Measurements from ENCODE around the gene CACNG6.

Gene CACNG6

DNA sequence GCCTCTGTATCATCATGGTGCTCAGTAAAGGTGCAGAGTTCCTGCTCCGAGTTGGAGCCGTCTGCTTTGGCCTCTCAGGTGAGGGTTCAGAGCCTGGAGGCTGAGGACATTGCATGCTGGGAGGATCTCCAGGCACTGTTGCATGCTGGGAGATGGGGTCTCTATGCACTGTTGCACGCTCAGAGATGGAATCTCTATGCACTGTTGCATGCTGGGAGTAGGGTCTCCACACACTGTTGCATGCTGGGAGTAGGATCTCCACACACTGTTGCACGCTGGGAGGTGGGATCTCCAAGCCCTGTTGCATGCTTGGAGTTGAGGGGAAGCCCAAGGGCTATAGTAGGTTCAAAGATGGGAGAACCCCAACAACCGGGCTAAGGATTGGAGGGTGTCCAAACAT lies 8.3 kb downstream of the CACNG6 start:
- Histone ChIP-seq H3K9ac (ENCODE audit: low read depth in 1 of 2, low read length in 2 of 2) (no peak overlapping the region), H3K4me3 (ENCODE audit: low read depth in 1 of 2, low read length in 2 of 2) (no peak overlapping the region), H3K9me3 (ENCODE audit: control insufficient read depth in 1 of 2, low read length in 2 of 2) (no peaks in the 10 kb centered on the region), H3K36me3 (ENCODE audit: control insufficient read depth in 1 of 2, insufficient read depth in 2 of 2, low read length in 2 of 2) (no peaks in the 10 kb centered on the region), H3K4me1 (ENCODE audit: control insufficient read depth in 1 of 2, insufficient read depth in 2 of 2, low read length in 2 of 2) (no peaks in the 10 kb centered on the region), H3K27me3 (ENCODE audit: control insufficient read depth in 1 of 2, insufficient read depth in 2 of 2, low read length in 2 of 2) (peaks cover 0 to 2% of the 10 kb centered on the region in 2 donors), H3K27ac (ENCODE audit: low read depth, low read length) (no peak overlapping the region)

DNA sequence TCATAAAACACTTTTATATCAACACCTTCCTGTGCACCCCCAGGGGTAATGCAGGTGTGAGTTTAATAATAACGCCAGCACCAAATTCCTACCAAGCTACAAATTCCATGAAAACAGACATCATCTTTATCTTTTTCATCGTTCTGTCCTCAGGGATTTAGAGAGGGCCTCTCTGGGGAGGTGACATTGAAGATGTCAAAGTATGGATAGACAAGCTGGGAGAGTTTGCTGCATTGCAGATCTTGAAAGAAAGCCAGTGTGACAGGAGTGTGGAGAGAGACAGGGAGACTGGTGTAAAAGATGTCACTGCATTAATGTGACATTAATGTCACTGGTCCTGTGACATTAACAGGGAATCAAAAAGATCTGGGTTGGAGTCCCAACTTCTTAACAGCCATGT lies 10.1 kb downstream of the CACNG6 start:
- Histone ChIP-seq H3K36me3 (ENCODE audit: control insufficient read depth in 1 of 2, insufficient read depth in 2 of 2, low read length in 2 of 2) (no peaks in the 10 kb centered on the region), H3K27me3 (ENCODE audit: control insufficient read depth in 1 of 2, insufficient read depth in 2 of 2, low read length in 2 of 2) (no peaks in the 10 kb centered on the region), H3K9me3 (ENCODE audit: control insufficient read depth in 1 of 2, low read length in 2 of 2) (no peaks in the 10 kb centered on the region), H3K9ac (ENCODE audit: low read depth in 1 of 2, low read length in 2 of 2) (no peak overlapping the region), H3K4me1 (ENCODE audit: control insufficient read depth in 1 of 2, insufficient read depth in 2 of 2, low read length in 2 of 2) (no peaks in the 10 kb centered on the region), H3K4me3 (ENCODE audit: low read depth in 1 of 2, low read length in 2 of 2) (no peak overlapping the region), H3K27ac (ENCODE audit: low read depth, low read length) (no peak overlapping the region)

DNA sequence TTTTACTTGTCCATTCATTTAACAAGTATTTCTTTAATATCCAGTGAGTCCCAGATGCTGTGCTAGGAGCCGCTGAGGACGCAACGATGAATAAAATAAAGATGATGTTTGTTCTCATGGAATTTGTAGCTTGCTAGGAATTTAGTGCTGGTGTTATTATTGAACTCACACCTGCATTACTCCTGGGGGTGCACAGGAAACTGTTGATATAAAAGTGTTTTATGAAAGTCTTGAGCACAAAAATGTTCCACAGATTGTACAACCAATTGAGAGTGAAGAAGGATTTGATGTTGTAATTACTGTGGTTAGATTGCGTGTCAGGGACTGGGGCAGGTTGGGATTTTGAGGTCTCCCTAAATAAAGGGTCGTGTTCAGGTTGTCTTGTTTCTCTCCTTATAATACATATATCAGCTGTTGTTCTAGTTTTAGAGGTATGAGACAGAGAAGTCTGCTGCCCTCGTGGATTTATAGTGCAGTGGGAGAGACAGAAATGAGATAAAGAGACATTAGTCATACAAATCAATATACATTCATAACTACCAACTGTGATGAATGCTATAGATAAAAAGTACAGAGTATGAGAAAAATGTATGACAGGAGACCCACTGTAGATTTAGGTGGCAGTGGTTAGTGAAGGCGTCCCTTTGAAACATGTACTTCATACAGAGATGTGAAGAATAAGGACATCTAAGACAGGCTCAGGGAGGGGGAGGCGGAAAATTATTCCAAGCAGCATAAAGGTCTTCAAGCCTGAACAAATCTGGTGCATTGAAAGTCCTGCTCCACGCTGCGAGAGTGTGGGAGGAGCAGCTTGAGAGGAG lies 11.3 kb downstream of the CACNG6 start:
- H3K9me3 ChIP-seq (ENCODE audit: control insufficient read depth in 1 of 2, low read length in 2 of 2): no peaks in the 10 kb centered on the region
- H3K9ac ChIP-seq (ENCODE audit: low read depth in 1 of 2, low read length in 2 of 2): no peak overlapping the region
- no peak overlapping the region for H3K4me3 ChIP-seq (ENCODE audit: low read depth in 1 of 2, low read length in 2 of 2)
- H3K36me3 ChIP-seq (ENCODE audit: control insufficient read depth in 1 of 2, insufficient read depth in 2 of 2, low read length in 2 of 2): no peaks in the 10 kb centered on the region
- H3K27ac ChIP-seq (ENCODE audit: low read depth, low read length): no peak overlapping the region
- no peaks in the 10 kb centered on the region for H3K27me3 ChIP-seq (ENCODE audit: control insufficient read depth in 1 of 2, insufficient read depth in 2 of 2, low read length in 2 of 2)
- no peaks in the 10 kb centered on the region for H3K4me1 ChIP-seq (ENCODE audit: control insufficient read depth in 1 of 2, insufficient read depth in 2 of 2, low read length in 2 of 2)

DNA sequence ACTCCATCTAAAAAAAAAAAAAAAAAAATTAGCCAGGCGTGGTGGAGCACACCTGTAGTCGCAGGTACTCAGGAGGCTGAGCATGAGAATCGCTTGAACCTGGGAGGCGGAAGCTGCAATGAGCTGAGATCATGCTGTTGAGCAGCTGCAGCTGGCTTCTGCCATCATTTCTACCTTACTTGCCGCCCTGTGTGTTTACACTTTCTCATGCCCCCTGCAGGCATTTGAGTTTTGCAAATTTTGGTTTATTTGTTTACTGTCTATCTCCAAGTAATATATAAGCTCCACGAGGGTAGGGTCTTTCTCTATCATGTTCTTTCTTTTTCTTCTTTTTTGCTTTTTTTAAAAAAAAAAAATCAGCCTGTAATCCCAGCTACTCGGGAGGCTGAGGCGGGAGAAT lies 18.0 kb downstream of the CACNG6 start:
- no peak overlapping the region for H3K27ac ChIP-seq (ENCODE audit: low read depth, low read length)
- no peaks in the 10 kb centered on the region for H3K9me3 ChIP-seq (ENCODE audit: control insufficient read depth in 1 of 2, low read length in 2 of 2)
- no peaks in the 10 kb centered on the region for H3K27me3 ChIP-seq (ENCODE audit: control insufficient read depth in 1 of 2, insufficient read depth in 2 of 2, low read length in 2 of 2)
- no peaks in the 10 kb centered on the region for H3K36me3 ChIP-seq (ENCODE audit: control insufficient read depth in 1 of 2, insufficient read depth in 2 of 2, low read length in 2 of 2)
- no peak overlapping the region for H3K9ac ChIP-seq (ENCODE audit: low read depth in 1 of 2, low read length in 2 of 2)
- H3K4me1 ChIP-seq (ENCODE audit: control insufficient read depth in 1 of 2, insufficient read depth in 2 of 2, low read length in 2 of 2): no peaks in the 10 kb centered on the region
- H3K4me3 ChIP-seq (ENCODE audit: low read depth in 1 of 2, low read length in 2 of 2): no peak overlapping the region

DNA sequence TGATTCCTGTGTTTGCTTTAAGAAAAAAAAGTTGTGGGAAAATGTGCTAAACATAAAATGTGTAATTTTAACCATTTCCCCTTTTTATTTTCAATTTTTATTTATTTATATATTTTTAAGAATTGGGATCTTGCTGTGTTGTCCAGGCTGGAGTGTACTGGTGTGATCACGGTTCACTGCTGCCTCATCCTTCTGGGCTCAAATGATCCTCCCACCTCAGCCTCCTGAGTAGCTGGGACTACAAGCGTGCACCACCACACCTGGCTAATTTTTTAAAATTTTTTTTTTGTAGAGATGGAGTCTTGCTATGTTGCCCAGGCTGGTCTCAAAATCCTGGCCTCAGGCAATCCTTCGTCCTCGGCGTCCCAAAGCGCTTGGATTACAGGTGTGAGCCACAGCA lies 19.0 kb downstream of the CACNG6 start:
- Histone ChIP-seq H3K4me1 (ENCODE audit: control insufficient read depth in 1 of 2, insufficient read depth in 2 of 2, low read length in 2 of 2) (no peaks in the 10 kb centered on the region), H3K36me3 (ENCODE audit: control insufficient read depth in 1 of 2, insufficient read depth in 2 of 2, low read length in 2 of 2) (no peaks in the 10 kb centered on the region), H3K27ac (ENCODE audit: low read depth, low read length) (no peak overlapping the region), H3K9me3 (ENCODE audit: control insufficient read depth in 1 of 2, low read length in 2 of 2) (no peaks in the 10 kb centered on the region), H3K4me3 (ENCODE audit: low read depth in 1 of 2, low read length in 2 of 2) (no peak overlapping the region), H3K27me3 (ENCODE audit: control insufficient read depth in 1 of 2, insufficient read depth in 2 of 2, low read length in 2 of 2) (no peaks in the 10 kb centered on the region), H3K9ac (ENCODE audit: low read depth in 1 of 2, low read length in 2 of 2) (no peak overlapping the region)

DNA sequence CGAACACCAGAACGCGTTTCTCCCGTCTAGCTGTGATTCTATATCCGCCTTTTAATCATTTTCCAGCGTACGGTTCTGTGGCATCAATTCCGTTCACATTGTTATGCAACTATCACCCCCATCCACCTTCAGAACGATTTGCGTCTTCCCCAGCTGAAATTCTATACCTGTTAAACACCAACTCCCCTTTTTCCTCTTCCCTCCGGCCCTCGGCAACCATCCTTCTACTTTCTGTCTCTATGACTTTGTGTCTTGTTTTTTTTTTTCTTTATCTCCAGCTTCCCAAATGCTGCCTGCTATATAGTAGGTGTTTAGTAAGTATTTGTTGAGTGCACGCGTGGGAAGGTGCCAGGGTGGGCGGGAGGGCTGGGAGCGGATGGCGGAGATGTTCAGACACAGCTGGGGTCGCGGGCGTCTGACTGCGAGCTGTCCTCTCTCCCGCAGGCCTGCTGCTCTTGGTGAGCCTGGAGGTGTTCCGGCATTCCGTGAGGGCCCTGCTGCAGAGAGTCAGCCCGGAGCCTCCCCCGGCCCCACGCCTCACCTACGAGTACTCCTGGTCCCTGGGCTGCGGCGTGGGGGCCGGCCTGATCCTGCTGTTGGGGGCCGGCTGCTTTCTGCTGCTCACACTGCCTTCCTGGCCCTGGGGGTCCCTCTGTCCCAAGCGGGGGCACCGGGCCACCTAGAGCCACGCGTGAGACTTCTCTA lies 20.2 kb downstream of the CACNG6 start:
- Histone ChIP-seq H3K4me3 (ENCODE audit: low read depth in 1 of 2, low read length in 2 of 2) (no peak overlapping the region), H3K9me3 (ENCODE audit: control insufficient read depth in 1 of 2, low read length in 2 of 2) (no peaks in the 10 kb centered on the region), H3K36me3 (ENCODE audit: control insufficient read depth in 1 of 2, insufficient read depth in 2 of 2, low read length in 2 of 2) (no peaks in the 10 kb centered on the region), H3K27me3 (ENCODE audit: control insufficient read depth in 1 of 2, insufficient read depth in 2 of 2, low read length in 2 of 2) (no peaks in the 10 kb centered on the region), H3K9ac (ENCODE audit: low read depth in 1 of 2, low read length in 2 of 2) (no peak overlapping the region), H3K4me1 (ENCODE audit: control insufficient read depth in 1 of 2, insufficient read depth in 2 of 2, low read length in 2 of 2) (no peaks in the 10 kb centered on the region), H3K27ac (ENCODE audit: low read depth, low read length) (no peak overlapping the region)

DNA sequence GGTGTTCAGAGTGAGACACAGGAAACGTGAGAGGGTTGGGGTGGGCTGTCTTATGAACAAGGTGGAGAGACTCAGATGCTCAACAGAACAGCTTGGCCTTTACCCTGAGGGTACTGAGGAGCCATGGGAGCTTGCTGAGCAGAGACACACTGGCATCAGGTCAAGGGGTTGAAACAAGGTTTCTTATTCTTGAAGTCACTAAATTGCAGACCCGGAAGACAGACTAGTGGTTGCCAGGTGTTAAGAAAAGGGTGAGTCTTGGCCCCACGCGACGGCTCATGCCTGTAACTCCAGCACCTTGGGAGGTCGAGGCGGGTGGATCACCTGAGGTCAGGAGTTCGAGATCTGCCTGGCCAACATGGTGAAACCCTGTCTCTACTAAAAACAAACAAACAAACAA lies 22.4 kb downstream of the CACNG6 start:
- no peak overlapping the region for H3K9ac ChIP-seq (ENCODE audit: low read depth in 1 of 2, low read length in 2 of 2)
- no peak overlapping the region for H3K4me3 ChIP-seq (ENCODE audit: low read depth in 1 of 2, low read length in 2 of 2)
- H3K9me3 ChIP-seq (ENCODE audit: control insufficient read depth in 1 of 2, low read length in 2 of 2): no peaks in the 10 kb centered on the region
- H3K27me3 ChIP-seq (ENCODE audit: control insufficient read depth in 1 of 2, insufficient read depth in 2 of 2, low read length in 2 of 2): no peaks in the 10 kb centered on the region
- no peaks in the 10 kb centered on the region for H3K36me3 ChIP-seq (ENCODE audit: control insufficient read depth in 1 of 2, insufficient read depth in 2 of 2, low read length in 2 of 2)
- H3K4me1 ChIP-seq (ENCODE audit: control insufficient read depth in 1 of 2, insufficient read depth in 2 of 2, low read length in 2 of 2): no peaks in the 10 kb centered on the region
- H3K27ac ChIP-seq (ENCODE audit: low read depth, low read length): no peak overlapping the region

DNA sequence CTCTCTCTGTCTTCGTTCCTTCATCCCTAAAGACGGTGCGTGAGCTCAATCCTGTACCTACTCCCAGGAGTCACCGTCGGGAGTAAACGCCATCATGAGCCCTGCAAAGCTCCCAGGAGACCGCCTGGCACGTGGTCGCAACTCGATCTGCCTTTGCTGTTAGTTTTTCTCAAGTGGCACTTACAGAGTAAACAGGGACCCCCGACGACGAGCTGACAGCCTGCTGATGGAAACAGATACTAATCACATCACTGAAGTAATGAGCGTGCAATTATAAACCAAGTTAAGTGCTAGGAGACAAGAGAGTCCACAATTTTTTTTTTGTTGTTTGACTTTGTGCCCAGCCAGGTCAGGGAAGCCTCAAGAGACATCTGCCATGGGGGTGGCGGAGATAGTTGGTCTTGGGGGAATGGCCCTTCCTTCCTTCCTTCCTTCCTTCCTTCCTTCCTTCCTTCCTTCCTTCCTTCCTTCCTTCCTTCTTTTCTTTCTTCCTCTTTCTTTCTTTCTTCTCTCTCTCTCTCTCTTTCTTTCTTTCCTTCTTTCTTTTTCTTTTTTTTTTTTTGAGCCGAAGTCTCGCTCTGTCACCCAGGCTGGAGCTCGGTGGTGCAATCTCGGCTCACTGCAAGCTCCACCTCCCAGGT lies 23.6 kb downstream of the CACNG6 start:
- Histone ChIP-seq H3K36me3 (ENCODE audit: control insufficient read depth in 1 of 2, insufficient read depth in 2 of 2, low read length in 2 of 2) (no peaks in the 10 kb centered on the region), H3K27me3 (ENCODE audit: control insufficient read depth in 1 of 2, insufficient read depth in 2 of 2, low read length in 2 of 2) (no peaks in the 10 kb centered on the region), H3K9me3 (ENCODE audit: control insufficient read depth in 1 of 2, low read length in 2 of 2) (no peaks in the 10 kb centered on the region), H3K9ac (ENCODE audit: low read depth in 1 of 2, low read length in 2 of 2) (no peak overlapping the region), H3K27ac (ENCODE audit: low read depth, low read length) (no peak overlapping the region), H3K4me3 (ENCODE audit: low read depth in 1 of 2, low read length in 2 of 2) (no peak overlapping the region), H3K4me1 (ENCODE audit: control insufficient read depth in 1 of 2, insufficient read depth in 2 of 2, low read length in 2 of 2) (peaks cover 0 to under 1% of the 10 kb centered on the region in 2 donors)

DNA sequence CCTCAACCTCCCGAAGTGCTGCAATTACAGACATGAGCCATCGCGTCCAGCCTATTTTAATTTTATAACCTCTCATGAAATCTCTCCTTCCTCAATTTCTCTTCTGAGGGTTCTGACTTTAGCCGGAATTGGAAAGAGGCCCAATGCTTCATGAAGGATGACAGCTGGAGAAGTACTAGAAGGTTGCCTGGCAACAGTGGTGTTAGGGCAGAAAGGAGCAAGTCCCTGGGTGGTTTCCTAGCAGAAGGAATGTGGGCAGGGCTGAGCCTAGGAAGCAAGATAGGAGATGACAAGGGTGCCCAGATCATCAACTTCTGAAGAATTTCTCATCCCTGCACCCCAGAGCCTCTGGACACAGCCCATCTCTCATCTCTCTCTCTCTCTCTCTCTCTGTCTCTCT lies 25.8 kb downstream of the CACNG6 start:
- Histone ChIP-seq H3K27ac (ENCODE audit: low read depth, low read length) (no peak overlapping the region), H3K9ac (ENCODE audit: low read depth in 1 of 2, low read length in 2 of 2) (no peak overlapping the region), H3K9me3 (ENCODE audit: control insufficient read depth in 1 of 2, low read length in 2 of 2) (no peaks in the 10 kb centered on the region), H3K4me1 (ENCODE audit: control insufficient read depth in 1 of 2, insufficient read depth in 2 of 2, low read length in 2 of 2) (peaks cover 0 to 3% of the 10 kb centered on the region in 2 donors), H3K4me3 (ENCODE audit: low read depth in 1 of 2, low read length in 2 of 2) (no peak overlapping the region), H3K36me3 (ENCODE audit: control insufficient read depth in 1 of 2, insufficient read depth in 2 of 2, low read length in 2 of 2) (no peaks in the 10 kb centered on the region), H3K27me3 (ENCODE audit: control insufficient read depth in 1 of 2, insufficient read depth in 2 of 2, low read length in 2 of 2) (no peaks in the 10 kb centered on the region)

DNA sequence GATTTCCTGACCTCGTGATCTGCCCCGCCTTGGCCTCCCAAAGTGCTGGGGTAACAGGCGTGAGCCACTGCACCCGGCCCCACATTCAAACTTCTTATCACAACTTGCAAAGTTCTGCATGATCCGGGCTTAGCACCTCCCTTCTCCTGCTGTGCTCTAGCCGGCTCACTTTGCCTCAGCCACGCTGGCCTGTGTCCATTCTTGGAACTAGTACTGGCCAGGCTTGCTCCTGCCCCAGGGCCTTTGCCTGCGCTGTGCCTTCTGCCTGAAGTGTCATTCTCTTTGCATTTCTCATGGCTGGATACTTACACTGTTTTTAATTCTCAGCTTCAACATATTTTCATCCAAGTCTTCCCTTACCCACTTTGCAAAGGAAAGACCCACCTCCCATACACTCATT lies 29.9 kb downstream of the CACNG6 start:
- H3K27ac ChIP-seq (ENCODE audit: low read depth, low read length): no peak overlapping the region
- no peaks in the 10 kb centered on the region for H3K36me3 ChIP-seq (ENCODE audit: control insufficient read depth in 1 of 2, insufficient read depth in 2 of 2, low read length in 2 of 2)
- no peaks in the 10 kb centered on the region for H3K9me3 ChIP-seq (ENCODE audit: control insufficient read depth in 1 of 2, low read length in 2 of 2)
- H3K9ac ChIP-seq (ENCODE audit: low read depth in 1 of 2, low read length in 2 of 2): no peak overlapping the region
- H3K4me1 ChIP-seq (ENCODE audit: control insufficient read depth in 1 of 2, insufficient read depth in 2 of 2, low read length in 2 of 2): peaks cover 0 to 8% of the 10 kb centered on the region in 2 donors
- H3K4me3 ChIP-seq (ENCODE audit: low read depth in 1 of 2, low read length in 2 of 2): no peak overlapping the region
- H3K27me3 ChIP-seq (ENCODE audit: control insufficient read depth in 1 of 2, insufficient read depth in 2 of 2, low read length in 2 of 2): peaks cover 0 to 5% of the 10 kb centered on the region in 2 donors

Data from duodenal mucosa (tissue), 2 donors.